ENCODE measurements around the gene XRCC5. TPM values are rescaled to one million over a fixed set of nuclear protein-coding genes. Genes with fewer than 3 reads are reported as not detected.

Gene XRCC5
- total RNA-seq: 195 and 228 TPM in 2 replicates

GRCh38 chr2:216108967-216109921 lies at the start of gene XRCC5:
TSS of gene XRCC5 (plus strand) at chr2:216109348. CDS start at chr2:216109437, 89 bp downstream.

GRCh38 chr2:216081487-216082116 lies 27.5 kb upstream of the XRCC5 start, which contains the start of the genes PECR and TMEM169:
TSS of gene PECR (minus strand) at chr2:216081809. CDS start at chr2:216081741, 68 bp downstream.
TSS of gene TMEM169 (plus strand) at chr2:216081919. CDS start at chr2:216095964, 14,045 bp downstream.

Other genes with a start within 250 kb of the XRCC5 start
- 0.32 and 1.4 TPM in 2 replicates for gene MREG, start 95.8 kb upstream of the XRCC5 start, total RNA-seq
- gene PECR, start 27.5 kb upstream of the XRCC5 start, total RNA-seq: 4.6 and 7.0 TPM in 2 replicates
- 0.16 and 0.65 TPM in 2 replicates for gene TMEM169, start 27.4 kb upstream of the XRCC5 start, total RNA-seq

Data from epithelial cell of alveolus of lung (primary cell).